Fibroblast of pulmonary artery (primary cell): ENCODE measurements around the gene SLC16A7.
"Not testable (repeated sequence)": the region's sequence is repeated elsewhere in the genome, so short reads cannot be mapped to it uniquely, and the experiment has no call there.

Experiments
- DNase-seq: peaks from one replicate; pipeline ENCODE4 v3.0.0-alpha.2; 2010; ENCODE audit warnings: low read depth
- H3K4me3 ChIP-seq: replicated peaks from 2 replicates; pipeline ENCODE4 v1.5.1; 2011; ENCODE audit warnings: low read depth, mild to moderate bottlenecking, control low read depth, low read length, moderate library complexity
- TF ChIP-seq, protein P1 (sequence below): IDR thresholded peaks from 2 replicates; pipeline ENCODE4 v1.5.1; 2011; ENCODE audit warnings: mild to moderate bottlenecking, control low read depth, low read length, inconsistent platforms; ENCODE audit errors: missing control alignments

SLC16A7 gene

DNA sequence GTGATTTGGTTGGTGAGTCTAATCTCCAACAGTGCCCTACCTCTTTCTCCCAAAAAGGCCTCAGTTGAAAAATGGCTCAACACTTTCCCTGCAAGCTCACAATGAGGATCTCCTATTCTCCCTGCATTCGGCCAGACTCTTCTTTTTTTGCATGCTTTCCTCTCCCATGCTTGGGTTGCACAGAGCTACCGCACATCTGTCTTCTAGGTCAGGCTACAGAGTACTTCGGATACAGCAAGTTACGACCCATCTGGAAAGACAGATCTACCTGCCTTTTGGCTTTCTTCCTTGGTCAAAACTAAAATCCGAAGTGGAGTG lies 305 bp upstream of the SLC16A7 start:
- peak overlapping the region; percentile 51 for H3K4me3 ChIP-seq
- TF ChIP-seq, protein P1, sequence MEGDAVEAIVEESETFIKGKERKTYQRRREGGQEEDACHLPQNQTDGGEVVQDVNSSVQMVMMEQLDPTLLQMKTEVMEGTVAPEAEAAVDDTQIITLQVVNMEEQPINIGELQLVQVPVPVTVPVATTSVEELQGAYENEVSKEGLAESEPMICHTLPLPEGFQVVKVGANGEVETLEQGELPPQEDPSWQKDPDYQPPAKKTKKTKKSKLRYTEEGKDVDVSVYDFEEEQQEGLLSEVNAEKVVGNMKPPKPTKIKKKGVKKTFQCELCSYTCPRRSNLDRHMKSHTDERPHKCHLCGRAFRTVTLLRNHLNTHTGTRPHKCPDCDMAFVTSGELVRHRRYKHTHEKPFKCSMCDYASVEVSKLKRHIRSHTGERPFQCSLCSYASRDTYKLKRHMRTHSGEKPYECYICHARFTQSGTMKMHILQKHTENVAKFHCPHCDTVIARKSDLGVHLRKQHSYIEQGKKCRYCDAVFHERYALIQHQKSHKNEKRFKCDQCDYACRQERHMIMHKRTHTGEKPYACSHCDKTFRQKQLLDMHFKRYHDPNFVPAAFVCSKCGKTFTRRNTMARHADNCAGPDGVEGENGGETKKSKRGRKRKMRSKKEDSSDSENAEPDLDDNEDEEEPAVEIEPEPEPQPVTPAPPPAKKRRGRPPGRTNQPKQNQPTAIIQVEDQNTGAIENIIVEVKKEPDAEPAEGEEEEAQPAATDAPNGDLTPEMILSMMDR, result no peak
- DNase-seq, result no peak

DNA sequence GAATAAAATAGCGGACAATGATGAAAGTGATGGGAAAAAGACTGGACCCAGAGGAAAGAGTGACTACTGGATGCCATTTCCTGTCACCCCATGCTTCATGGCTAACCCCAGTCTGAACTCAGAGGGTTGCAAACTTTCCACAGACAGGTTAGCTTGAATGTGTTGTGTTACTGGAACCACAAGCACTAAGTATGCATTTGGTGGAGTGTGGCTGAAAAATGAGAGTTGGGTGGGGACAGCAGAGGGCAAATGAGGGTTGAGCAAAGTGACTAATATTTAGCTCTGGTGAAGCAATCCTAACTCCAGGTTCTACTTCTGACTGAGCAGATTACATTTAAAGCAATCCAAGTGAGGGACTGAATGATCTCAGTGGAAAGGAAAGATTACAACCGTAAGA lies 1.6 kb downstream of the SLC16A7 start:
- H3K4me3 ChIP-seq, result peak overlapping the region; percentile 51
- TF ChIP-seq, protein P1, result no peak

DNA sequence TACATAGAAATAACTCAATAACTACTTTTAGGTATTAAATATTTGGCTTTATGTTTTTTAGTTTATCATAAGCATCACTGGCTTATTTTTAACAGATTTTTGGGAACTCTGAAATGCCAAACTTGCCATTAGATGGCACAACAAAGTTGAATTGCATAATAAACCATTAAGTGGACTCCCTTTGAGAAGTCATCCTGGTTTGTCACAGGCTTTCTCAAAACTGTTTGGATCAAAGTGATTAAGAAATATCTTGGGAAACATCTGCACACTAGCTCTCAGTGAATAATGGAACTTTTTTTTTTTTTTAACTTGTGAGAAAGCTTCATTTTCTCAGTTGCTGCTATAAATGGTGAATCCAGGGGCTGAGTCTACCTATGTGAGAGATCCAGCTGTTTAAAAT lies 4.3 kb downstream of the SLC16A7 start:
- peak; percentile 11 for DNase-seq
- H3K4me3 ChIP-seq, result no peak overlapping the region
- TF ChIP-seq, protein P1, result no peak

More for the DNA sequence above, 1.6 kb downstream of the SLC16A7 start:
- DNase-seq, result peak; percentile 96

DNA sequence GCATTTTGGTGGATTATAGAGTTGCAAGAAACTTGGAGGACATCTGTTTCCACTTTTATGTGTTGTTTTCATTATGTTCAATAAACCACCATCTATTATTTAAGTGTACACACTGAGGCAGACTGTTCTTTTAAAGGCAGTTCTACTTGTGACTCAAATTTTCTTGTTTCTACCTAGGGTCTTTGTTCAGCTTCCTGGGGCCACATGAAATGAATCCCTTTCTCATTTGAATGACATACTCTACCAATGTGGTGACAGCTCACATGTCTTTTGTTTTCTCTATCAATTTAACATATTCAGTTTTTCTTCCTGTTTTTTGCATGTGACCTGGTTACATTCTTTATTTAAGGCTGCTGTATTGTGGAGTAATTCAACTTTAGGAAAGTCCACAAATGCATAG lies 7.9 kb downstream of the SLC16A7 start:
- TF ChIP-seq, protein P1, result no peak
- no peak overlapping the region for H3K4me3 ChIP-seq

DNA sequence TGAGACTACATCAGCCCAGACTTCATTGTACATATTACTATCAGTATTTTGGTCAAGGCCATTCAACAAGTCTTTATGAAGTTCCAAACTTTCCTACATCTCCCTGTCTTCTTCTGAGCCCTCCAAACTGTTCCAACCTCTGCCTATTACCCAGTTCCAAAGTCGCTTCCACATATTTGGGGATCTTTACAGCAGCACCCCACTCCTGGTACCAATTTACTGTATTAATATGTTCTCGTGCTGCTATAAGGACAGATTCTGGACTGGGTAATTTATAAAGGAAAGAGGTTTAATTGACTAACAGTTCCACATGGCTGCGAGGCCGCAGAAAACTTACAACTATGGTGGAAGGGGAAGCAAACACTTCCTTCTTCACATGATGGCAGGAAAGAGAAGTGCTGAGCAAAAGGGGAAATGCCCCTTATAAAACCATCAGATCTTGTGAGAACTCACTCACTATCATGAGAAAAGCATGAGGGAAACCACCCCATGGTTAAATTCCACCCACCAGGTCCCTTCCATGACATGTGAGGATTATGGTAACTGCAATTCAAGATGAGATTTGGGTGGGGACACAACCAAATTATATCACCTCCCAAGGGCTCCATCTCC lies 17.1 kb downstream of the SLC16A7 start:
- not testable (repeated sequence) for DNase-seq, H3K4me3 ChIP-seq

More for the DNA sequence above, 7.9 kb downstream of the SLC16A7 start:
- no peak for DNase-seq

DNA sequence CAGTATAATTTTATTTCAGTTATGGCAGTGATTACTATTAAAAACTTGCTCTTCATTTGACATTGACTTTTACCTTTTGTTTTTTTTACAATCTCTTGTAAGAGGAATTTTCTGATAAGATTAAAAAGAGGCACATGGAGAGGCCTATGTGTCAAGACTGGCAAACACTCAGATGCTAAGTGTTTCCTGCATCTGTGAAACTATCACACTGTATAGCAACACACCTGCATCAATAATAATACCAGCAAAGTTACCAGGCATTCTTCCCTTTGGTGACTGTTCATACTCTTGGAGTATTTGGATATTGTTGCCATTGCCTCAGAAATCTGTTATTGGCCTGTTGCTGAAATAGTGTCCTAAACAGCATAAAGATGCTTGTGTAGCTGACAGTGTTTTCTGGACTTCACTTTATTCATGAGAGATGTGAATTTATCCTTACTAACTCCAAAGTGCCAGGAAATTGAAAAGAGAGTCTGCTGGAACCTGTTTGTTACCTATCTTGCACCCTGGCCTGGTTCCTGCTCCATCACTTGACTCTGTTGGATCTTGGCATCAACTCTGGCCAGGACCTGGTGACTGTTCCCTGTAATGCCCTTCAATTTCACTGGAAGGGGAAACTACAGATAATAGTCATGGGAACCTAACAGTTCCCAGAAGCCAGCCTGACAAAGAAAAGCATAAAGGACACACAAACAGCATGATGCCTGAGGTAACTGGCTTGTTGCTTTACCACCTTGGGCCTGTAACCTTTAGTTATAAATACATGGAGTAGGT lies 19.8 kb downstream of the SLC16A7 start:
- TF ChIP-seq, protein P1, result no peak
- no peak overlapping the region for H3K4me3 ChIP-seq
- DNase-seq, result no peak

DNA sequence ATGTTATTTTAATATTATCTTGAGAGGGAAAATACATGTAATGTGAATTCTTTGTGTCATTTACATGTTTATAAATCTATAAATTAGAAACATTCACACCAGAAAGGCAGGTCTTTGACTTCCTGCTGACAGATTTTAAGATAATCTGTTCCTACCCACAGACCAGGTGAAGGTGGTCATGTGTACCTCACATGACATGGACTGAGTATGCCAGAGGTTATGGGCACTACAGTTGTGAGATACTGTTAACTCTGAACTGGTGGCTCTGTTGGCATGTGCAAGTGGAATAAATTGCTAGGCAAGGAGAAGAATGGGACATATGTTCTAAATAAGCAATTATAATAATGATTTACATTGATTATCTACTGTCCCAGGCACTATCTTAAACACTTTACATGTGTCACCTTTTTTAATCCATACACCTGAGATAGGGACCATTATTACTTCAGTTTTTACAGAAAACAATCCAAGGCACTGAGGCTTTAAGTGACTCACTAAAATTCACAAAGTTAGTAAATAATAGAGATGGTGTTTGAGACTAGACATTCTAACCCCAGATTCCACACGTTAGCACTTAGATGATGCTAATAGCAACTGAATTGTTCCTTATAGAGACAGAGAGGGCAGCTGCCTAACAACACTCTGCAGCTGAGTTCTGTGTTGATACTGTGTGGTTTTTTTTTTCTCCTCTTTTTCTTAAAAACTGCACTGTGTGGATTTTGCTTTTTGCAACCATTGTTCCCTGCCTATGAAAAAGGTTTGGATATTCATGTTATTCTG lies 23.8 kb downstream of the SLC16A7 start:
- TF ChIP-seq, protein P1, result no peak
- no peak overlapping the region for H3K4me3 ChIP-seq
- no peak for DNase-seq
